Nephron progenitor cell (in vitro differentiated cells): ENCODE data around the gene RNASE13.

ENCODE experiments used
- DNase-seq: peaks from one replicate; pipeline ENCODE4 v3.0.0; 2021
- H3K27ac Mint-ChIP-seq: 2 replicates; pipeline ENCODE4 v1.8.0; 2021; ENCODE audit warnings: mild to moderate bottlenecking, moderate library complexity, mixed read lengths
- H3K27me3 Mint-ChIP-seq: 2 replicates; pipeline ENCODE4 v1.8.0; 2021; ENCODE audit warnings: mild to moderate bottlenecking, low read depth, mixed read lengths; ENCODE audit not compliant: poor library complexity
- H3K36me3 Mint-ChIP-seq: 2 replicates; pipeline ENCODE4 v1.8.0; 2021; ENCODE audit warnings: low read depth, mixed read lengths
- H3K4me1 Mint-ChIP-seq: 2 replicates; pipeline ENCODE4 v1.8.0; 2021; ENCODE audit warnings: mixed read lengths
- H3K4me3 Mint-ChIP-seq: 2 replicates; pipeline ENCODE4 v1.8.0; 2021; ENCODE audit warnings: mild to moderate bottlenecking, moderate library complexity, mixed read lengths
- H3K9me3 Mint-ChIP-seq: 2 replicates; pipeline ENCODE4 v1.8.0; 2021; ENCODE audit warnings: mild to moderate bottlenecking, moderate library complexity, mixed read lengths
- TF ChIP-seq, protein P1 (sequence below): fragments of 200-600 bp; sonication (generic); IDR thresholded peaks from 2 replicates; pipeline ENCODE4 v1.5.0; 2021; ENCODE audit warnings: antibody characterized with exemption

RNASE13 gene

DNA sequence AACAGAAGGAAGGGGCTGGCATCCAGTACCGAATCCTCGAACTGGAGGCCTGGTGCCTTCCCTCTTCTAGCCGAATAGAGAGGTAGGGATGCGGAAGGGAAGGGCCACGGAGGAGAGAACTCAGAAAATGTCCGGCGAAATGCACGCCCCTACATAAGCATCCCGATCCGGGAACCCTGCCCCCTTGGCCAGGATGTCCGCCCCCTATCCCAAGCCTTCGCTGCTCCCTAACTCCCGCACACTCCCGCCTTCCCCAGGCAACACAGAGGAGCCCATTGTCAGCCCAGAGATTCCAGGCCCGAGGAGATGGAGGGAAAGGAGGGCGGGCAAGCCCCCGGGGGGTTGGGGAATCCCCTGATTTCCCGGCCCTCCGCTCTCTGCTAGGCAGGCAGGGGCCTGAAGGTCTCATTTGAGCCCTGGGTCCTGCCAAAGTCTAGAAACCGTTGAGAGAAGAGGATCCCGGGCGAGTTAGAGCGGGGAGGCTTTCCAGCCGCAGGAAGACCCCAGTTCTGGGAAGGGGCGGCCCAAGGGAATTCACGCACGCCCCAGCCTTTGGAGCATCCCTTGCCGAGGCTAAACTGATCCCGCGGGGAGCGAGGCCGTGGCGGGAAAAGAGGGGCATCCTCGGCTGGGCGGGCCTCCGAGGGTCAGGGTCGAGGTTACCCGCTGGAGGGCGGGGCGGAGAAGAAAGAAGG lies 34.9 kb upstream of the RNASE13 start:
- H3K4me3 Mint-ChIP-seq: peak overlapping the region; percentile 88
- peaks cover 3% of the 10 kb centered on the region for H3K27me3 Mint-ChIP-seq
- H3K36me3 Mint-ChIP-seq: peaks cover 9% of the 10 kb centered on the region
- TF ChIP-seq, protein P1, sequence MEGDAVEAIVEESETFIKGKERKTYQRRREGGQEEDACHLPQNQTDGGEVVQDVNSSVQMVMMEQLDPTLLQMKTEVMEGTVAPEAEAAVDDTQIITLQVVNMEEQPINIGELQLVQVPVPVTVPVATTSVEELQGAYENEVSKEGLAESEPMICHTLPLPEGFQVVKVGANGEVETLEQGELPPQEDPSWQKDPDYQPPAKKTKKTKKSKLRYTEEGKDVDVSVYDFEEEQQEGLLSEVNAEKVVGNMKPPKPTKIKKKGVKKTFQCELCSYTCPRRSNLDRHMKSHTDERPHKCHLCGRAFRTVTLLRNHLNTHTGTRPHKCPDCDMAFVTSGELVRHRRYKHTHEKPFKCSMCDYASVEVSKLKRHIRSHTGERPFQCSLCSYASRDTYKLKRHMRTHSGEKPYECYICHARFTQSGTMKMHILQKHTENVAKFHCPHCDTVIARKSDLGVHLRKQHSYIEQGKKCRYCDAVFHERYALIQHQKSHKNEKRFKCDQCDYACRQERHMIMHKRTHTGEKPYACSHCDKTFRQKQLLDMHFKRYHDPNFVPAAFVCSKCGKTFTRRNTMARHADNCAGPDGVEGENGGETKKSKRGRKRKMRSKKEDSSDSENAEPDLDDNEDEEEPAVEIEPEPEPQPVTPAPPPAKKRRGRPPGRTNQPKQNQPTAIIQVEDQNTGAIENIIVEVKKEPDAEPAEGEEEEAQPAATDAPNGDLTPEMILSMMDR: no peak
- H3K27ac Mint-ChIP-seq: peak overlapping the region; percentile 94
- peak; percentile 52 for DNase-seq
- no peaks in the 10 kb centered on the region for H3K9me3 Mint-ChIP-seq
- H3K4me1 Mint-ChIP-seq: peaks cover 62% of the 10 kb centered on the region

DNA sequence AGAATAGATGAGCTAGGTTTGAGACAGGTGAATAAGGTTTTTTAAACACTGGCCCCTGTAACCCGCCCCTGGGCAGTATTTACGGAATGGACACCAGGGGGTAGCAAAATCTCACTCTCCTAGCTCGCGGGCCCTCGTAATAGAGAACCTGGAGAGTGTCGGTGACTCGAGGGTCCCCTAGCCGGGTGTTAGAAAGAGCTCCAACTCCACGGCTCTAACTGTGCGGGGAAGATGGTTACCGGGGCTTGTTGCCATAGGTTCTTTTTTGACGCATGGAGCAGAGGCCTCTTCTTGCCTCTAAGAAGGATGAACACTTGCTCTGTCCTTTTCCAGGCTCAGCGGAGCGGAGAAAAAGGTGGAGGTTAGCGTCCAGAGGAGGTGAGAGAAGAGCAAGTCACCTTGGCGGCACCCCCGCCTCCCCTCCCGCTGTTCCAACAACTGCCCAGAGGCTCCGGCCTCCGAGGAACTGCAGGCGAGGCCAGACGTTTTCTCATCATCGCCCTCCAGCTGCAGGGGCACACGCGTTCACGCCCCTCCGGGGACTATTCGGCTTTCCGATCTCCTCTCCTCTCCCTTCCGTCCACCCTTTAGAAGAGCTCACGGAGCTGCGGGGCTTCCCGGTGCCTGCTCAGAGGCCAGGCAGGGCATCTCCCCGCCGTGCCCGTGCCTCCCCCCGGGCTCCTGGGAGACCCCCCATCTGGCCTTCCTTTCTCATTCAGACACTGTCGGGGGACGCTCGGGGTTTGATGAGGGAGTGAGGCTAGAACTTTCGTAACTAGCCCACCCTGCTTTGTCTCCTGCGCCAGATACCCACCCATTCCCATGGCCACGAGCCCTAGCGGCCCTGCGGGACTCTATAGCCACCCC lies 34.1 kb upstream of the RNASE13 start:
- Mint-ChIP-seq H3K9me3 (no peaks in the 10 kb centered on the region), H3K36me3 (peaks cover 7% of the 10 kb centered on the region), H3K27ac (peak overlapping the region; percentile 94), H3K27me3 (peaks cover 3% of the 10 kb centered on the region), H3K4me1 (peaks cover 61% of the 10 kb centered on the region), H3K4me3 (peak overlapping the region; percentile 88)
- peak; percentile 57 for DNase-seq
- TF ChIP-seq, protein P1: peak; percentile 45

DNA sequence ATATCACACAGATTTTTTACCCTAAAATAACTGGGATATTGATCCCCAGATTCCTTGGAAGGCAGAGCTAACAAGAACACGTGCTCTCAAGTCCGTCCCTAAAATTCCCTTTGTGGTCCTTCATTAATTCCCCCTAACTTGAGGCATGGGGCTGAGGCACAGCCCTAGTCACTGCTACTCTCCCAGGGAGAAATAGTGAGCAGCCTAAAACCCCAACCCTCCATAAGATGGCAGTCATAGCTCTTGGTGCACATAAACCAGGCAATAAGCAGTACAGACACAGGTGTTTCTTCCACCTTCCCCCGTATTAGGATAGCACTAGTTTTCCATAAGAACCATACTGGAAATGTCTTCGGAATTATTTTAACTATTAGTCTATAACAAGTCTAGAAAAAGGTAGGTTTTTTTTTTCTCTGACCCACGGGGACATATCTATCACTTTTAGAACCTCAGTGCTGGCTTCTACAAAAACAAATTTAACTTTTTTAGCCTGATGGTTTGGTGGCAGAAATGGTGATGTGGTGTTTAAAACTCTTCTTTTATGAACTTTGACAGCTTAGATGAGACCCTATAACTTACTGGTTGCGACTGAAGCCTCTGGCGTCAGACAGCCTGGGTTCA lies 32.4 kb upstream of the RNASE13 start:
- TF ChIP-seq, protein P1: no peak

DNA sequence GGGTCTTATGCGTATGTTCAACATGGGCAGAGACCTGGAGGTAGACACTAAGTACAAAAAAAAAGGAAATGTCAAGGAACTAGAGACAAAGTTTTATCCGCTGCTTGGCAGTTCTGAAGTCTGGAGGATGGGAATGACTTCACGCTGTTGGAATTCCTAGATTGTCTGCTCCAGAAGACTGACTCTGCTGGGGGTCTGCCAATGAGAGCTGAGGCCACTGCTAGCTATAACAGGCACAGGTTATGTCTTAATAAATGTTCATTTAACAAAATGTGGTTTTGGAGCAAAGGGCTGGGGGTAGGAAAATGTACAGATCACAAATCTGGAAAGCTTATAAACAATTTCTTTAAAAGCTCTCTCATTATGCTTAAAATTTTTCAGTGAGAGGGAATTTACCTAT lies 28.9 kb upstream of the RNASE13 start:
- Mint-ChIP-seq H3K36me3 (no peaks in the 10 kb centered on the region), H3K4me3 (no peak overlapping the region), H3K4me1 (peaks cover 67% of the 10 kb centered on the region), H3K27me3 (peaks cover 11% of the 10 kb centered on the region), H3K9me3 (no peaks in the 10 kb centered on the region), H3K27ac (peak overlapping the region; percentile 15)
- TF ChIP-seq, protein P1: no peak
- DNase-seq: no peak

More for the DNA sequence above, 32.4 kb upstream of the RNASE13 start:
- Mint-ChIP-seq H3K9me3 (no peaks in the 10 kb centered on the region), H3K4me1 (peaks cover 61% of the 10 kb centered on the region), H3K27ac (no peak overlapping the region), H3K27me3 (peaks cover 3% of the 10 kb centered on the region), H3K36me3 (no peaks in the 10 kb centered on the region), H3K4me3 (no peak overlapping the region)
- no peak for DNase-seq

DNA sequence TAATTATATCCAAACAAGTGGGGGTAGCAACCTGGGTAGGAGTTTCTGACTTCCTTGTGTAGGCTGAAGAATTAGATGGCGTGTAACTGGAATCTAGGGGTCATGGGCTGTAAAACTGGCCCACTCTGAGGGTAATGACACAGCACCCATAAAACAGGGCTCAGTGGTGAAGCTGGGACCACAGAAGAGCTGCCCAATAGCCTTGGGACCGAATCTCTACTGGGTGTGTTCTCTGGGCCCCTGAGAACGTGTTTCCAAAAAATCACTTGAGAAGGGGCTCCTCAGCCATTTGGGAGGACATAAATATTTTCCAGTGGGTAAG lies 26.7 kb upstream of the RNASE13 start:
- Mint-ChIP-seq H3K9me3 (no peaks in the 10 kb centered on the region), H3K27me3 (peaks cover 14% of the 10 kb centered on the region), H3K36me3 (no peaks in the 10 kb centered on the region), H3K27ac (peak overlapping the region; percentile 83), H3K4me1 (peaks cover 61% of the 10 kb centered on the region), H3K4me3 (no peak overlapping the region)
- TF ChIP-seq, protein P1: no peak
- DNase-seq: no peak
